Frontal cortex (tissue), 4 donors: ENCODE results near the gene NRP1. TPM values are rescaled to one million over a fixed set of nuclear protein-coding genes. Genes with fewer than 3 reads are reported as not detected.

Source experiments
- DNase-seq, 2 donors: peaks; one replicate each; pipeline ENCODE4 v3.0.0; 2012; ENCODE audit warnings: low spot score in 2 of 2
- FAIRE-seq: peaks from 2 replicates; lab custom pipeline; 2012; peaks lifted over from hg19 to GRCh38; lab: Jason Lieb, UNC
- total RNA-seq: library from RNA; depleted of rRNA; stranded (reverse); fragments of >200 nt; gene quantifications from one replicate; pipeline ENCODE4 v1.2.3, GENCODE V29; 2014
- donor health status: control.
- donor health status: control.
- donor health status: control.

The NRP1 gene
- total RNA-seq, 1 donor from 2014 or later: 49.3 TPM

- FAIRE-seq: no peak
- no peak for DNase-seq
These were observed 159.6 kb downstream of the NRP1 start for GRCh38 chr10:33174674-33175434.

- FAIRE-seq (no peak), DNase-seq (no peak)
These were observed 168.6 kb downstream of the NRP1 start for GRCh38 chr10:33165911-33166310.

- no peak for FAIRE-seq
- DNase-seq: no peak
These were observed 170.3 kb downstream of the NRP1 start for GRCh38 chr10:33164060-33164709.

- DNase-seq: no peak
- no peak for FAIRE-seq
These were observed 172.3 kb downstream of the NRP1 start for GRCh38 chr10:33162248-33162575.

- DNase-seq (no peak), FAIRE-seq (no peak)
These were observed 172.8 kb downstream of the NRP1 start for GRCh38 chr10:33161550-33162247.

GRCh38 chr10:33160151-33160550 is 174.3 kb downstream of the NRP1 start:
- FAIRE-seq (no peak), DNase-seq (no peak)

GRCh38 chr10:33157103-33157502 is 177.4 kb downstream of the NRP1 start:
- DNase-seq (no peak), FAIRE-seq (no peak)

GRCh38 chr10:33155720-33156638 is 178.5 kb downstream of the NRP1 start:
- DNase-seq (no peak), FAIRE-seq (no peak)

GRCh38 chr10:33154590-33154989 is 179.9 kb downstream of the NRP1 start:
- no peak for FAIRE-seq
- DNase-seq: no peak

- FAIRE-seq (no peak), DNase-seq (no peak)
These were observed 180.5 kb downstream of the NRP1 start for GRCh38 chr10:33153968-33154327.

GRCh38 chr10:33153251-33153967 is 181.1 kb downstream of the NRP1 start:
- DNase-seq (no peak), FAIRE-seq (no peak)

GRCh38 chr10:33152750-33153149 is 181.7 kb downstream of the NRP1 start:
- FAIRE-seq: no peak
- DNase-seq: no peak

GRCh38 chr10:33152146-33152545 is 182.3 kb downstream of the NRP1 start:
- no peak for DNase-seq
- FAIRE-seq: no peak

- FAIRE-seq (no peak), DNase-seq (no peak)
These were observed 183.1 kb downstream of the NRP1 start for GRCh38 chr10:33151344-33151864.

GRCh38 chr10:33150889-33151288 is 183.6 kb downstream of the NRP1 start:
- DNase-seq: no peak
- no peak for FAIRE-seq

- FAIRE-seq (no peak), DNase-seq (no peak)
These were observed 184.3 kb downstream of the NRP1 start for GRCh38 chr10:33150146-33150545.

- DNase-seq (no peak), FAIRE-seq (no peak)
These were observed 187.5 kb downstream of the NRP1 start for GRCh38 chr10:33147013-33147310.

GRCh38 chr10:33146189-33147012 is 188.1 kb downstream of the NRP1 start:
- DNase-seq (no peak), FAIRE-seq (no peak)
